Peyer's patch (tissue), 4 donors: Measurements from ENCODE around the gene CNOT6L. TPM values are rescaled to one million over a fixed set of nuclear protein-coding genes. Genes with fewer than 3 reads are reported as not detected.

ENCODE experiments used
- DNase-seq, 3 donors: peaks; one replicate each; pipeline ENCODE4 v3.0.0-alpha.2; 2017 to 2019
- H3K27ac ChIP-seq, 4 donors: fragments of 200-600 bp; sonication (generic); one replicate each; pipeline ENCODE4 v1.5.1; 2016 to 2019
- H3K27me3 ChIP-seq, 2 donors: fragments of 200-600 bp; sonication (generic); one replicate each; pipeline ENCODE4 v1.5.1; 2019
- H3K36me3 ChIP-seq, 3 donors: fragments of 200-600 bp; sonication (generic); one replicate each; pipeline ENCODE4 v1.5.1; 2016 to 2019
- H3K4me1 ChIP-seq, 4 donors: fragments of 200-600 bp; sonication (generic); one replicate each; pipeline ENCODE4 v1.5.1; 2016 to 2019
- H3K4me3 ChIP-seq, 4 donors: fragments of 200-600 bp; sonication (generic); 1 replicate in 3 of 4; 2 replicates in 1 of 4; pipeline ENCODE4 v1.5.1; 2016 to 2019; ENCODE audit warnings: mild to moderate bottlenecking in 1 of 4
- H3K9me3 ChIP-seq, 4 donors: fragments of 200-600 bp; sonication (generic); one replicate each; pipeline ENCODE4 v1.5.1; 2016 to 2019; ENCODE audit warnings: mild to moderate bottlenecking in 1 of 4
- CTCF ChIP-seq, 6 experiments: fragments of 450-650 bp in 4 of 6; fragments of 200-600 bp in 2 of 6; sonication (generic) in 1 of 6; IDR thresholded peaks; one replicate each; pipeline ENCODE4 v1.5.1; 2017 to 2019; ENCODE audit warnings: antibody characterized with exemption in 6 of 6, mild to moderate bottlenecking in 3 of 6, moderate library complexity in 1 of 6
- POLR2A ChIP-seq, 2 donors: fragments of 450-650 bp; IDR thresholded peaks; one replicate each; pipeline ENCODE4 v1.5.1; 2017; ENCODE audit warnings: antibody characterized with exemption in 2 of 2, mild to moderate bottlenecking in 2 of 2, moderate library complexity in 2 of 2
- total RNA-seq, 4 donors: library from RNA; depleted of rRNA; stranded (reverse); fragments of >200 nt; gene quantifications; one replicate each; pipeline ENCODE4 v1.1.0, GENCODE V29; 2016

The CNOT6L gene
- total RNA-seq, 4 donors from 2014 or later = 20.4 to 43.3 (median 33.6) TPM

- Histone ChIP-seq H3K36me3 (no peaks in the 10 kb centered on the region), H3K27me3 (no peaks in the 10 kb centered on the region), H3K9me3 (no peaks in the 10 kb centered on the region), H3K27ac (no peak overlapping the region), H3K4me3 (no peak overlapping the region), H3K4me1 (peaks cover 0 to 7% (median 0%) of the 10 kb centered on the region in 4 donors)
- DNase-seq = no peak
- no peak for TF ChIP-seq CTCF (IDR thresholded peaks at IDR 0.05)
- no peak for TF ChIP-seq POLR2A (IDR thresholded peaks at IDR 0.05)
Observed at GRCh38 chr4:77699731-77700210, 119.4 kb downstream of the CNOT6L start.

- peak overlapping the region in 2 of 4 donors; percentile 10 to 30 for H3K4me3 ChIP-seq
- H3K4me1 ChIP-seq = peaks cover 0 to 7% (median 0%) of the 10 kb centered on the region in 4 donors
- H3K27me3 ChIP-seq = no peaks in the 10 kb centered on the region
- TF ChIP-seq POLR2A (IDR thresholded peaks at IDR 0.05) (no peak), CTCF (IDR thresholded peaks at IDR 0.05) (peak in 4 of 6 experiments; percentile 18 to 82 (median 82))
- no peaks in the 10 kb centered on the region for H3K36me3 ChIP-seq
- H3K9me3 ChIP-seq = no peaks in the 10 kb centered on the region
- H3K27ac ChIP-seq = peak overlapping the region in 1 of 4 donors; percentile 6
- peak in 2 of 3 donors; percentile 53 to 65 for DNase-seq
Observed at GRCh38 chr4:77697860-77698590, 121.1 kb downstream of the CNOT6L start.

- DNase-seq = no peak
- H3K4me3 ChIP-seq = no peak overlapping the region
- H3K4me1 ChIP-seq = peaks cover 0 to 7% (median 0%) of the 10 kb centered on the region in 4 donors
- no peaks in the 10 kb centered on the region for H3K36me3 ChIP-seq
- H3K27me3 ChIP-seq = no peaks in the 10 kb centered on the region
- H3K9me3 ChIP-seq = no peaks in the 10 kb centered on the region
- no peak overlapping the region for H3K27ac ChIP-seq
- TF ChIP-seq CTCF (IDR thresholded peaks at IDR 0.05) (no peak), POLR2A (IDR thresholded peaks at IDR 0.05) (no peak)
Observed at GRCh38 chr4:77695774-77696173, 123.4 kb downstream of the CNOT6L start.

GRCh38 chr4:77692847-77693432, 126.2 kb downstream of the CNOT6L start:
- peaks cover 0 to 3% (median 0%) of the 10 kb centered on the region in 4 donors for H3K4me1 ChIP-seq
- no peak for DNase-seq
- H3K27me3 ChIP-seq = no peaks in the 10 kb centered on the region
- H3K9me3 ChIP-seq = no peaks in the 10 kb centered on the region
- TF ChIP-seq CTCF (IDR thresholded peaks at IDR 0.05) (no peak), POLR2A (IDR thresholded peaks at IDR 0.05) (no peak)
- H3K36me3 ChIP-seq = no peaks in the 10 kb centered on the region
- H3K4me3 ChIP-seq = no peak overlapping the region
- no peak overlapping the region for H3K27ac ChIP-seq

- H3K4me1 ChIP-seq = no peaks in the 10 kb centered on the region
- no peaks in the 10 kb centered on the region for H3K9me3 ChIP-seq
- H3K27ac ChIP-seq = no peak overlapping the region
- no peak for DNase-seq
- TF ChIP-seq CTCF (IDR thresholded peaks at IDR 0.05) (no peak), POLR2A (IDR thresholded peaks at IDR 0.05) (no peak)
- no peaks in the 10 kb centered on the region for H3K36me3 ChIP-seq
- H3K4me3 ChIP-seq = no peak overlapping the region
- no peaks in the 10 kb centered on the region for H3K27me3 ChIP-seq
Observed at GRCh38 chr4:77681792-77682191, 137.4 kb downstream of the CNOT6L start.
